Peyer's patch (tissue), 4 donors: ENCODE results near the gene CATSPERD.

Experiments
- CTCF ChIP-seq, 6 experiments: fragments of 450-650 bp in 4 of 6; fragments of 200-600 bp in 2 of 6; sonication (generic) in 1 of 6; IDR thresholded peaks; one replicate each; pipeline ENCODE4 v1.5.1; 2017 to 2019; ENCODE audit warnings: antibody characterized with exemption in 6 of 6, mild to moderate bottlenecking in 3 of 6, moderate library complexity in 1 of 6
- POLR2A ChIP-seq, 2 donors: fragments of 450-650 bp; IDR thresholded peaks; one replicate each; pipeline ENCODE4 v1.5.1; 2017; ENCODE audit warnings: antibody characterized with exemption in 2 of 2, mild to moderate bottlenecking in 2 of 2, moderate library complexity in 2 of 2

- no peak for TF ChIP-seq CTCF (IDR thresholded peaks at IDR 0.05)
- TF ChIP-seq POLR2A (IDR thresholded peaks at IDR 0.05): no peak
Measured at GRCh38 chr19:5672708-5673459, 47.6 kb upstream of the CATSPERD start.
